ENCODE data around the gene SLC32A1.

GRCh38 chr20:38763616-38764015 lies 39.3 kb downstream of the SLC32A1 start:
- TF ChIP-seq, protein P1, sequence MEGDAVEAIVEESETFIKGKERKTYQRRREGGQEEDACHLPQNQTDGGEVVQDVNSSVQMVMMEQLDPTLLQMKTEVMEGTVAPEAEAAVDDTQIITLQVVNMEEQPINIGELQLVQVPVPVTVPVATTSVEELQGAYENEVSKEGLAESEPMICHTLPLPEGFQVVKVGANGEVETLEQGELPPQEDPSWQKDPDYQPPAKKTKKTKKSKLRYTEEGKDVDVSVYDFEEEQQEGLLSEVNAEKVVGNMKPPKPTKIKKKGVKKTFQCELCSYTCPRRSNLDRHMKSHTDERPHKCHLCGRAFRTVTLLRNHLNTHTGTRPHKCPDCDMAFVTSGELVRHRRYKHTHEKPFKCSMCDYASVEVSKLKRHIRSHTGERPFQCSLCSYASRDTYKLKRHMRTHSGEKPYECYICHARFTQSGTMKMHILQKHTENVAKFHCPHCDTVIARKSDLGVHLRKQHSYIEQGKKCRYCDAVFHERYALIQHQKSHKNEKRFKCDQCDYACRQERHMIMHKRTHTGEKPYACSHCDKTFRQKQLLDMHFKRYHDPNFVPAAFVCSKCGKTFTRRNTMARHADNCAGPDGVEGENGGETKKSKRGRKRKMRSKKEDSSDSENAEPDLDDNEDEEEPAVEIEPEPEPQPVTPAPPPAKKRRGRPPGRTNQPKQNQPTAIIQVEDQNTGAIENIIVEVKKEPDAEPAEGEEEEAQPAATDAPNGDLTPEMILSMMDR (IDR thresholded peaks at IDR 0.05; ENCODE audit: low read depth, low read length, poor library complexity, severe bottlenecking), result no peak
- no peak for TF ChIP-seq EZH2phosphoT487 (IDR thresholded peaks at IDR 0.05; ENCODE audit: borderline replicate concordance, low read length)
